MM.1S (cell line): ENCODE data around the gene MYH15.

Experiments
- DNase-seq: peaks from one replicate; pipeline ENCODE4 v3.0.0-alpha.2; 2015
- H2AFZ ChIP-seq: fragments of 300-600 bp; sonication (generic); 2 replicates; pipeline ENCODE4 v1.6.0; 2016; ENCODE audit warnings: antibody characterized with exemption, low read length
- H3F3A ChIP-seq: fragments of 300-600 bp; sonication (generic); 2 replicates; pipeline ENCODE4 v1.6.1; 2016; ENCODE audit warnings: mild to moderate bottlenecking, antibody characterized with exemption, low read length, moderate library complexity, mixed read lengths; ENCODE audit not compliant: insufficient read depth
- H3K27ac ChIP-seq: fragments of 300-600 bp; sonication (generic); 2 replicates; pipeline ENCODE4 v1.5.1; 2016; ENCODE audit warnings: mild to moderate bottlenecking, low read length
- H3K27me3 ChIP-seq: fragments of 300-600 bp; sonication (generic); replicated peaks from 2 replicates; pipeline ENCODE4 v1.6.0; 2016; ENCODE audit warnings: low read length; ENCODE audit not compliant: insufficient read depth
- H3K36me3 ChIP-seq: fragments of 300-600 bp; sonication (generic); replicated peaks from 2 replicates; pipeline ENCODE4 v1.6.1; 2016; ENCODE audit warnings: mild to moderate bottlenecking, low read length, mixed read lengths; ENCODE audit not compliant: insufficient read depth
- H3K4me1 ChIP-seq: fragments of 300-600 bp; sonication (generic); 2 replicates; pipeline ENCODE4 v1.6.1; 2016; ENCODE audit warnings: low read length, mixed read lengths
- H3K4me2 ChIP-seq: fragments of 300-600 bp; sonication (generic); 2 replicates; pipeline ENCODE4 v1.6.0; 2016; ENCODE audit warnings: low read depth, low read length
- H3K4me3 ChIP-seq: fragments of 300-600 bp; sonication (generic); 2 replicates; pipeline ENCODE4 v1.5.1; 2016; ENCODE audit warnings: low read length, mixed read lengths
- H3K79me2 ChIP-seq: fragments of 300-600 bp; sonication (generic); 2 replicates; pipeline ENCODE4 v1.6.1; 2016; ENCODE audit warnings: mixed run types, low read length, mixed read lengths
- H3K9ac ChIP-seq: fragments of 300-600 bp; sonication (generic); 2 replicates; pipeline ENCODE4 v1.6.1; 2016; ENCODE audit warnings: low read length, mixed read lengths
- H3K9me2 ChIP-seq: fragments of 300-600 bp; sonication (generic); replicated peaks from 2 replicates; pipeline ENCODE4 v1.6.1; 2016; ENCODE audit warnings: mild to moderate bottlenecking, low read length, mixed read lengths; ENCODE audit not compliant: insufficient read depth
- H3K9me3 ChIP-seq: fragments of 300-600 bp; sonication (generic); replicated peaks from 2 replicates; pipeline ENCODE4 v1.6.1; 2016; ENCODE audit warnings: mild to moderate bottlenecking, low read length, mixed read lengths; ENCODE audit not compliant: insufficient read depth
- H4K20me1 ChIP-seq: fragments of 300-600 bp; sonication (generic); 2 replicates; pipeline ENCODE4 v1.6.1; 2016; ENCODE audit warnings: mild to moderate bottlenecking, low read length, moderate library complexity, mixed read lengths; ENCODE audit not compliant: insufficient read depth
- CTCF ChIP-seq: fragments of 300-600 bp; sonication (generic); IDR thresholded peaks from 2 replicates; pipeline ENCODE4 v1.5.1; 2016; ENCODE audit warnings: antibody characterized with exemption, low read length, mixed read lengths
- EZH2 ChIP-seq: fragments of 300-600 bp; sonication (generic); optimal IDR thresholded peaks from 2 replicates; pipeline ENCODE3; 2017; ENCODE audit warnings: low read depth, mild to moderate bottlenecking, antibody characterized with exemption, low read length, mixed read lengths
- EZH2phosphoT487 ChIP-seq: fragments of 300-600 bp; sonication (generic); IDR thresholded peaks from 2 replicates; pipeline ENCODE4 v1.6.1; 2018; ENCODE audit warnings: antibody characterized with exemption, low read length

The MYH15 gene

GRCh38 chr3:108406661-108407206 lies 103.7 kb downstream of the MYH15 start:
- H3K9ac ChIP-seq = no peak overlapping the region
- no peak overlapping the region for H3K4me3 ChIP-seq
- H3K4me2 ChIP-seq = 0 out of 2 replicates have a peak overlapping the region, but pooled peaks have one; percentile 34
- no peaks in the 10 kb centered on the region for H3F3A ChIP-seq
- H3K36me3 ChIP-seq = no peaks in the 10 kb centered on the region
- no peaks in the 10 kb centered on the region for H3K9me3 ChIP-seq
- TF ChIP-seq CTCF (peak; percentile 85), EZH2phosphoT487 (no peak), EZH2 (no peak)
- H3K79me2 ChIP-seq = no peaks in the 10 kb centered on the region
- peak overlapping the region; percentile 51 for H2AFZ ChIP-seq
- no peaks in the 10 kb centered on the region for H3K9me2 ChIP-seq
- no peaks in the 10 kb centered on the region for H4K20me1 ChIP-seq
- no peak overlapping the region for H3K27ac ChIP-seq
- no peaks in the 10 kb centered on the region for H3K4me1 ChIP-seq
- DNase-seq = peak; percentile 76
- H3K27me3 ChIP-seq = no peaks in the 10 kb centered on the region

- no peak for DNase-seq
- no peaks in the 10 kb centered on the region for H3K79me2 ChIP-seq
- no peaks in the 10 kb centered on the region for H3K9me3 ChIP-seq
- H3K27ac ChIP-seq = no peak overlapping the region
- H3K4me2 ChIP-seq = no peak overlapping the region
- no peaks in the 10 kb centered on the region for H3K4me1 ChIP-seq
- no peaks in the 10 kb centered on the region for H3F3A ChIP-seq
- H2AFZ ChIP-seq = no peak overlapping the region
- no peak overlapping the region for H3K9ac ChIP-seq
- no peaks in the 10 kb centered on the region for H3K36me3 ChIP-seq
- H3K27me3 ChIP-seq = no peaks in the 10 kb centered on the region
- H4K20me1 ChIP-seq = no peaks in the 10 kb centered on the region
- H3K4me3 ChIP-seq = no peak overlapping the region
- TF ChIP-seq CTCF (no peak), EZH2phosphoT487 (no peak), EZH2 (no peak)
- H3K9me2 ChIP-seq = no peaks in the 10 kb centered on the region
These were observed 104.2 kb downstream of the MYH15 start for GRCh38 chr3:108406063-108406660.

GRCh38 chr3:108404368-108404767 lies 106.0 kb downstream of the MYH15 start:
- H3K4me2 ChIP-seq = no peak overlapping the region
- no peaks in the 10 kb centered on the region for H3K36me3 ChIP-seq
- no peaks in the 10 kb centered on the region for H3K9me2 ChIP-seq
- no peak overlapping the region for H3K4me3 ChIP-seq
- no peak overlapping the region for H3K27ac ChIP-seq
- no peak overlapping the region for H3K9ac ChIP-seq
- no peaks in the 10 kb centered on the region for H3K79me2 ChIP-seq
- no peaks in the 10 kb centered on the region for H3K27me3 ChIP-seq
- H3K9me3 ChIP-seq = no peaks in the 10 kb centered on the region
- H4K20me1 ChIP-seq = no peaks in the 10 kb centered on the region
- H2AFZ ChIP-seq = no peak overlapping the region
- no peak for DNase-seq
- no peak for TF ChIP-seq CTCF
- TF ChIP-seq EZH2 = no peak
- TF ChIP-seq EZH2phosphoT487 = no peak
- H3K4me1 ChIP-seq = no peaks in the 10 kb centered on the region
- no peaks in the 10 kb centered on the region for H3F3A ChIP-seq
